ENCODE results near the gene OAS2. TPM values are rescaled to one million over a fixed set of nuclear protein-coding genes. Genes with fewer than 3 reads are reported as not detected.

The OAS2 gene
- total and polyA plus RNA-seq, 2 of the 8 experiments (the other 6 are each of a cell fraction or from before 2014, with no cell fraction given), result 0.06 TPM; not detected in 1

- CTCF ChIA-PET (ENCODE audit: partially characterized antibody), result interaction anchor here (0.6 kb wide), 1 partner anchor 880 kb away, joined by 3 read pairs; no protein-coding TSS in a partner anchor
- Histone ChIP-seq H3K14ac (ENCODE audit: insufficient read length) (no peak overlapping the region), H3K9me3 (ENCODE audit: insufficient read depth in 2 of 2, low read depth in 1 of 2, low read length in 1 of 2) (no peaks in the 10 kb centered on the region)
Measured at GRCh38 chr12:112967858-112968257, 10.5 kb upstream of the OAS2 start.

More at GRCh38 chr12:112967858-112968257, 10.5 kb upstream of the OAS2 start:
- DNase-seq (ENCODE audit: low read depth in 1 of 2, low spot score in 2 of 2), result no peak
- no peak for FAIRE-seq
- POLR2A ChIA-PET (ENCODE audit: partially characterized antibody), result no interaction called here
- no peak overlapping the region for H2BK120ac ChIP-seq (replicated peaks; ENCODE audit: low read depth, low read length)
- no peak overlapping the region for H4K5ac ChIP-seq (ENCODE audit: insufficient read length, low read depth, low read length)
- 87% methylated on average over 7 of the region's 7 CpGs; no CpG with 5 or more reads in 1 of the 2 experiments for WGBS, 2 experiments (ENCODE audit: extremely low coverage in 1 of 2, insufficient coverage in 1 of 2, insufficient read length in 1 of 2, insufficient replicate concordance in 2 of 2, low coverage in 1 of 2, low lambda C conversion rate in 2 of 2, missing lambda C conversion rate in 1 of 2)
- H4K8ac ChIP-seq (ENCODE audit: extremely low read depth, insufficient read depth, low read length), result no peak overlapping the region
- no peak overlapping the region for H3K27ac ChIP-seq (ENCODE audit: low read depth, low read length)
- no peak overlapping the region for H2AK5ac ChIP-seq (ENCODE audit: low read depth, low read length)
- no peak overlapping the region for H2AFZ ChIP-seq (ENCODE audit: low read length)
- no peaks in the 10 kb centered on the region for H3K23me2 ChIP-seq (ENCODE audit: low read depth, low read length)
- H3K23ac ChIP-seq (ENCODE audit: insufficient read length), result no peak overlapping the region
- no peak overlapping the region for H4K91ac ChIP-seq (replicated peaks; ENCODE audit: insufficient read length, low read length)
- no peak overlapping the region for H2BK12ac ChIP-seq (ENCODE audit: low read depth, low read length)
- no peaks in the 10 kb centered on the region for H3K27me3 ChIP-seq (replicated peaks in 1 of 4; ENCODE audit: control insufficient read depth in 3 of 4, extremely low read depth in 1 of 4, insufficient read depth in 3 of 4, low read length in 3 of 4)
- H3K18ac ChIP-seq (ENCODE audit: extremely low read depth, low read length), result no peak overlapping the region
- no peak overlapping the region for H3K56ac ChIP-seq (replicated peaks; ENCODE audit: insufficient read length, low read depth, low read length)
- H2BK15ac ChIP-seq (ENCODE audit: low read length), result no peak overlapping the region
- TF ChIP-seq SRF (IDR thresholded peaks at IDR 0.05; ENCODE audit: low read depth, low read length), result no peak
- TF ChIP-seq KDM5A (IDR thresholded peaks at IDR 0.05; ENCODE audit: low read length), result no peak
- TF ChIP-seq MAX (IDR thresholded peaks at IDR 0.05), result no peak
- no peak for TF ChIP-seq HDAC2 (IDR thresholded peaks at IDR 0.05; ENCODE audit: borderline replicate concordance in 1 of 2, low read depth in 2 of 2, low read length in 2 of 2)
- TF ChIP-seq PHF8 (conservative IDR thresholded peaks at IDR 0.05; ENCODE audit: low read depth, low read length), result no peak
- no peak for TF ChIP-seq HDAC6 (IDR thresholded peaks at IDR 0.05; ENCODE audit: low read depth, low read length)
- TF ChIP-seq SIN3A (conservative IDR thresholded peaks at IDR 0.05 in 1 of 2, IDR thresholded peaks at IDR 0.05 in 1 of 2; ENCODE audit: low read depth in 1 of 2, low read length in 2 of 2), result no peak
- H3K79me1 ChIP-seq (ENCODE audit: low read depth, low read length), result no peaks in the 10 kb centered on the region
- no peaks in the 10 kb centered on the region for H3K36me3 ChIP-seq (ENCODE audit: control insufficient read depth in 2 of 4, insufficient read depth in 4 of 4, low read length in 3 of 4)
- H3K4me1 ChIP-seq (replicated peaks in 1 of 4; ENCODE audit: control insufficient read depth in 3 of 4, insufficient read depth in 4 of 4, low read length in 3 of 4), result no peaks in the 10 kb centered on the region
- H3K4me2 ChIP-seq (ENCODE audit: insufficient read depth in 1 of 2, low read depth in 2 of 2, low read length in 2 of 2), result no peak overlapping the region
- no peak overlapping the region for H3K4ac ChIP-seq (replicated peaks; ENCODE audit: insufficient read length, low read depth, low read length)
- H3K9ac ChIP-seq (replicated peaks in 1 of 4; ENCODE audit: extremely low read depth in 1 of 4, low read depth in 3 of 4, low read length in 3 of 4), result no peak overlapping the region
- H3K79me2 ChIP-seq (ENCODE audit: control insufficient read depth in 1 of 2, insufficient read depth in 2 of 2, low read length in 2 of 2), result no peaks in the 10 kb centered on the region
- H4K20me1 ChIP-seq (replicated peaks in 1 of 2; ENCODE audit: control insufficient read depth in 1 of 2, insufficient read depth in 2 of 2, low read length in 2 of 2), result peaks cover 0 to 2% of the 10 kb centered on the region in 2 experiments
- H3K4me3 ChIP-seq (ENCODE audit: extremely low read depth in 1 of 4, insufficient read depth in 2 of 4, low read depth in 3 of 4, low read length in 4 of 4), result no peak overlapping the region
- H2BK5ac ChIP-seq (ENCODE audit: low read depth, low read length), result no peak overlapping the region
- H2BK20ac ChIP-seq (ENCODE audit: low read length), result no peak overlapping the region
